ENCODE data around the gene P2RX7.

The P2RX7 gene

DNA sequence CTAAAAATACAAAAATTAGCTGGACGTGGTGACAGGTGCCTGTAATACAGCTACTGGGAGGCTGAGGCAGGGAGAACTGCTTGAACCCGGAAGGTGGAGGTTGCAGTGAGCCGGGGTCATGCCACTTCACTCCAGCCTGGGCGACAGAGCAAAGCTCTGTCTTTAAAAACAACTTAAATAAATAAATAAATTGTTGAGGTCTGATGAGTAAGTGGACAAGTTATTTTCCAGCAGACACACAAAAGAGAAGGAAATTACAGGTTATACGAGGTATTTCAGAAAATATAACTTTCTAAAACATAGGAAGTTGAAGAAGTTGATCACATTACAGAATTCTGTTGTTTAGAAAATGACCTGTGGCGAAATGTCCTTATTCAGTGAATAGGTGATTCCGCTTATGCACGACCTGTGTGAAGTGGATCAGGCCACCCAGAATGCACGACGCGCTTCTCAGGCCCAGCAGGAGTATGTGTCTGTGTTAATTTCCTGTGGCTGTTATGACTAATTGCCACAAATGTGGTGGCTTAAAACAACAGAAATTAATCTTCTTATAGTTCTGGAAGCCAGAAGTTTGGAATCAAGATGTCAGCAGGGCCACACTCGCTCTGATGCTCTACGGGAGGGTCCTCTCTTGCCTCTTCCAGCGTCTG is 38.1 kb downstream of the P2RX7 start:
- Histone ChIP-seq H2AFZ (ENCODE audit: low read length) (no peak overlapping the region), H3K4me2 (ENCODE audit: low read depth, low read length) (no peak overlapping the region), H3K9ac (ENCODE audit: low read length) (no peak overlapping the region), H3F3A (ENCODE audit: insufficient read depth, low read length) (no peaks in the 10 kb centered on the region), H3K36me3 (replicated peaks; ENCODE audit: insufficient read depth, low read length) (no peaks in the 10 kb centered on the region), H3K27me3 (replicated peaks; ENCODE audit: insufficient read depth, low read length) (no peaks in the 10 kb centered on the region), H3K9me2 (replicated peaks; ENCODE audit: insufficient read depth, low read length) (no peaks in the 10 kb centered on the region), H3K4me3 (ENCODE audit: low read length) (no peak overlapping the region), H3K79me2 (ENCODE audit: low read length) (no peaks in the 10 kb centered on the region), H3K9me3 (replicated peaks; ENCODE audit: insufficient read depth, low read length) (no peaks in the 10 kb centered on the region), H3K4me1 (ENCODE audit: low read length) (no peaks in the 10 kb centered on the region), H3K27ac (ENCODE audit: low read length) (no peak overlapping the region), H4K20me1 (ENCODE audit: insufficient read depth, low read length) (no peaks in the 10 kb centered on the region)
- TF ChIP-seq CTCF (IDR thresholded peaks at IDR 0.05; ENCODE audit: low read length) (no peak), EZH2phosphoT487 (IDR thresholded peaks at IDR 0.05; ENCODE audit: low read length) (no peak), EZH2 (optimal IDR thresholded peaks at IDR 0.05; ENCODE audit: low read depth, low read length) (no peak)
- no peak for DNase-seq

- H3K9ac ChIP-seq (ENCODE audit: low read length), result no peak overlapping the region
- no peak overlapping the region for H3K4me3 ChIP-seq (ENCODE audit: low read length)
- no peaks in the 10 kb centered on the region for H3K9me3 ChIP-seq (replicated peaks; ENCODE audit: insufficient read depth, low read length)
- H3K4me2 ChIP-seq (ENCODE audit: low read depth, low read length), result no peak overlapping the region
- no peaks in the 10 kb centered on the region for H3K4me1 ChIP-seq (ENCODE audit: low read length)
- no peaks in the 10 kb centered on the region for H3K79me2 ChIP-seq (ENCODE audit: low read length)
- H3F3A ChIP-seq (ENCODE audit: insufficient read depth, low read length), result no peaks in the 10 kb centered on the region
- DNase-seq, result no peak
- TF ChIP-seq EZH2phosphoT487 (IDR thresholded peaks at IDR 0.05; ENCODE audit: low read length) (no peak), EZH2 (optimal IDR thresholded peaks at IDR 0.05; ENCODE audit: low read depth, low read length) (no peak), CTCF (IDR thresholded peaks at IDR 0.05; ENCODE audit: low read length) (no peak)
- H3K27me3 ChIP-seq (replicated peaks; ENCODE audit: insufficient read depth, low read length), result no peaks in the 10 kb centered on the region
- no peak overlapping the region for H3K27ac ChIP-seq (ENCODE audit: low read length)
- H2AFZ ChIP-seq (ENCODE audit: low read length), result no peak overlapping the region
- no peaks in the 10 kb centered on the region for H3K9me2 ChIP-seq (replicated peaks; ENCODE audit: insufficient read depth, low read length)
- no peaks in the 10 kb centered on the region for H4K20me1 ChIP-seq (ENCODE audit: insufficient read depth, low read length)
- no peaks in the 10 kb centered on the region for H3K36me3 ChIP-seq (replicated peaks; ENCODE audit: insufficient read depth, low read length)
Measured at GRCh38 chr12:121172145-121172544, 39.5 kb downstream of the P2RX7 start.

DNA sequence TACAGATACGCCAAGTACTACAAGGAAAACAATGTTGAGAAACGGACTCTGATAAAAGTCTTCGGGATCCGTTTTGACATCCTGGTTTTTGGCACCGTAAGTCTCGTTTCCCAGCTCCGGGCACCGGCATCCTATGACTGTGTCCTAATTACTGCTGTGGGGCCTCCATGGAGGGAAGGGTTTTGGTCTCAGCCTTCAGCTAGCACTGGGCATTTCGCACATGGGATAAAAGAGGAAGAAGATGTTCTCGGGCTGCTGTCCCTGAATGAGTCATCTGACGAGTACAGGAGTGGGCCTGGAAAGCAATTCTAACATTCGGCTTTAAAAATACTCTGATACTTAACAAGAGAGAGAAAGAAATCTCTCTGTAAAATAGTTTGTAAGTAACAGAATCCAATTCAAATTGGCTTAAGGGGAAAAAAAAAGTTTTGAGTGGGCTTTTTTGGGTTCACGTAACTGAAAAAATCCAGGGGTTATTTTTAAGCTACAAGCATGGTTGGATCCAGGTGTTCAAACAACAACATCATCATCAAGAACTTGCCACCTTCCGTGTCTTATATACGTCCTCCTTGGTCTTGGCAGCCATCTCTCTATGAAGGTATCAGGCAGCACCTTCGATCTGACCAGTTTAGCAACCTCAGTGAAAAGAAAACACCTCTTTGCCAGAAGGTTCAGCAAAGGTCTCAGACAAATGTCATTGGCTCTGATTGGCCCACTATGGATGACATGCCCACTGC is 42.9 kb downstream of the P2RX7 start:
- no peak overlapping the region for H3K4me2 ChIP-seq (ENCODE audit: low read depth, low read length)
- H4K20me1 ChIP-seq (ENCODE audit: insufficient read depth, low read length), result no peaks in the 10 kb centered on the region
- H3K4me1 ChIP-seq (ENCODE audit: low read length), result no peaks in the 10 kb centered on the region
- no peak overlapping the region for H3K9ac ChIP-seq (ENCODE audit: low read length)
- no peak overlapping the region for H2AFZ ChIP-seq (ENCODE audit: low read length)
- no peaks in the 10 kb centered on the region for H3K9me2 ChIP-seq (replicated peaks; ENCODE audit: insufficient read depth, low read length)
- H3K9me3 ChIP-seq (replicated peaks; ENCODE audit: insufficient read depth, low read length), result no peaks in the 10 kb centered on the region
- no peaks in the 10 kb centered on the region for H3F3A ChIP-seq (ENCODE audit: insufficient read depth, low read length)
- H3K4me3 ChIP-seq (ENCODE audit: low read length), result no peak overlapping the region
- no peak for DNase-seq
- no peaks in the 10 kb centered on the region for H3K79me2 ChIP-seq (ENCODE audit: low read length)
- no peak overlapping the region for H3K27ac ChIP-seq (ENCODE audit: low read length)
- H3K27me3 ChIP-seq (replicated peaks; ENCODE audit: insufficient read depth, low read length), result no peaks in the 10 kb centered on the region
- no peak for TF ChIP-seq EZH2 (optimal IDR thresholded peaks at IDR 0.05; ENCODE audit: low read depth, low read length)
- TF ChIP-seq EZH2phosphoT487 (IDR thresholded peaks at IDR 0.05; ENCODE audit: low read length), result no peak
- no peak for TF ChIP-seq CTCF (IDR thresholded peaks at IDR 0.05; ENCODE audit: low read length)
- H3K36me3 ChIP-seq (replicated peaks; ENCODE audit: insufficient read depth, low read length), result no peaks in the 10 kb centered on the region
